GM19099 (cell line): Measurements from ENCODE around the gene PPP1R1B.

Experiments
- POLR2A ChIP-seq: IDR thresholded peaks from 3 replicates; pipeline ENCODE4 v1.6.1; 2011; ENCODE audit warnings: low read depth; ENCODE audit not compliant: insufficient read length; ENCODE audit errors: extremely low read depth

The PPP1R1B gene

GRCh38 chr17:39598047-39598481, 28.7 kb upstream of the PPP1R1B start:
- TF ChIP-seq POLR2A, result no peak

DNA sequence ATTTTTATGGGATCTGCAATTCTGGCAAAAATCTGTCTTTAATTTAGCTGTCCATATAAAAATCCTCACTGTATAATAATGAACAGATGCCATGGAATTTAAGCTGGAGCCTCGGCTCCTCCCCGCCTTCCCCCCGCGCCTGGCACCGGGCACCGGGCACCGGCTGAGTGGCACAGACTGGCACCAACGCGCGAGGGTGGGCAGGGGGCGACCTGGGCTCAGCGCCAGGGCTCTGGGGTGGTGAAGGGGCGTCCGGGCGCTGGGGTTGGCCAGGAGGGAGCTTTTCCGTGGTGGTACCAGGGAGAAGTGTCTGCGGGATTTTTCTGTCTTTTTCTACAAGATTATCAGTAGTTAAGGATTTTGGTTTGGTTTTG, 28.1 kb upstream of the PPP1R1B start:
- no peak for TF ChIP-seq POLR2A

GRCh38 chr17:39599004-39599664, 27.6 kb upstream of the PPP1R1B start:
- TF ChIP-seq POLR2A, result no peak

DNA sequence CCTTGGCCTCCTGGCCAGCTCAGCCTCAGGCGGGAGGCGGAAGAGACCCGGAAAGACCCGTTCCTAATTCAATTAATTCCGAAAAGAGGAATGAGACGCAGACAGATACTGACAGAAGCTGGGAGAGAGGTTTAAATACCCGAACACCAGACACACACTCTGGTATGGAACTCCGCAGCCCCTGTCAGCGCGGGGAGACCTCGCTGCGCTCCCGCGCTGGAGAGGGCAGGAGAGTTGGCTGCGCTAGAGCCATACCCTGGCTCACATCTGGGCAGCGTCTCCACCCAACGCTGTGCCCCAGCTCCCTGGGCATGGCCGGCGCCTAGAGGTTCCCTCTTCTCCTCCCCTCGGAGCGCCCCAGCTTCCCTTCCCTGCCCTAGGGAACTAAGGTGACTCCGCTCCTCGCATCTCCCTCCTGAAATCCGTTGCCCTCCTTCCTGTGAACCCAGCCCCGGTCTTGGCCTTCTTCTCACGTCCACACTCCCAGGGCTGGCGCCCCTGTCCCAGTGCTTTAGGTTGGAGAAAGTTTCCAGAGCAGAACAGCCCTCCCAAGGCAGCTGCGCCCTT, 27.0 kb upstream of the PPP1R1B start:
- TF ChIP-seq POLR2A, result no peak

DNA sequence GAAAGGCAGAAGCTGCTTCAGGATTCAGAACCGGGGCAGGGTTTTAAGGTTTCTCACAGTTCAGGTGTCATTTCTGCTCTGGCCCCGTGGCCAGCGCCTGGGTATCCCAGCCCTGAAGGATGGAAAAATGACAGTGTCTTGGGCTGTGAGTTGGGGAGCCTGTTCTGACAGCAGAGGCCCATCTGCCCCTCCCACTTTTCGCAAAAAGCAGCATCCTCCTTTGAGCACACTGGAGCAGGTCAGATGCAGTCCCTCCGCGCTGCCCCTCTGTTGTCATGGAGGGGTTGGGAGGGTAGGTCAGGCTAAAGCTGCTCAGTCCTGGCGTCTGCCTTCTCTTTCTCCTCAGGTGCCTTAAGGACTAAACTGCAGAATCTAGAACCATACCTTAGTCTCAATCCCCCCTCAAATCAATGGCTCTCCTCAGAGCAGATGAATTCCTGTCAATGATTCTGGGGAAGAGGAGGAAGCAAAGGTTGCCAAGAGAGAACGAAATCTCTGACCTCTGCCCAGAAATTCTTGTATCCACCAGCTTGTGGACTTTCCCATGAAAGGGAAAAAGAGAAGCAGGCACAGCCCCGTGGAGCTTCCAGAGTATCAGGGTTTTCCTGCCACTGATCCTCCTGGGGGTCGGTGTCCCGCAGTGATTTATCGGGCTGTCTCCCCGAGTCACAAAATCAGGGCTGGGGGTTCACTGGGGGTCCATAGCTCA, 26.3 kb upstream of the PPP1R1B start:
- TF ChIP-seq POLR2A, result no peak

DNA sequence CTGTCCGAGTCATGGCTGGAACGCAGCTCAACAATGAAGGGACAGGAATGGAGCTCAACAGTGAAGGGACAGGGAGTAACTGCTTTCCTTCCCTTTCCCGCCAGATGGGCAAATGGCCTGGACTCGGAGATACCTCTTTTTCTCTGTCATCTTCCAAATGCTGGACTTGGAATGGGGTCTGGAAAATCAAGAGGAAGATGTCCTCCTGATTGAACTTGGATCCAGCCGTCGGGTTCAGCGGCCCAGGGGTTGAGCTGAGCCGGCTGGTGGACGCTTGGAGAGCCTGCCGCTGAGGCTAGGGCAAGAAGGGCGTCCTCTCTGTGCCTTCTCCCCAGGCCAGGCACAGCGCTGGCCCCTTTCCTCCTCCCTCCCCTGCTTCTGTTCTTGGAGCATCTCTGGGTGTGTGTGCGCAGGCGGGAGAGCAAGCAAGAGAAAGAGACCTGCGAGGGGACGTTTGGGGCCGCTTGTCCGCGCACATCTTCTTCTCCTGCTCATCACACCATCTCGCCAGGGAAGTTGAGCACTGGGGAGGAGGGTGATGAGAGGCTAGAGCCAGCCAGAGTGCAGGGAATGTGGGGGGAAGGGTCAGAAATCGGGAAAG, 25.7 kb upstream of the PPP1R1B start:
- TF ChIP-seq POLR2A, result no peak

DNA sequence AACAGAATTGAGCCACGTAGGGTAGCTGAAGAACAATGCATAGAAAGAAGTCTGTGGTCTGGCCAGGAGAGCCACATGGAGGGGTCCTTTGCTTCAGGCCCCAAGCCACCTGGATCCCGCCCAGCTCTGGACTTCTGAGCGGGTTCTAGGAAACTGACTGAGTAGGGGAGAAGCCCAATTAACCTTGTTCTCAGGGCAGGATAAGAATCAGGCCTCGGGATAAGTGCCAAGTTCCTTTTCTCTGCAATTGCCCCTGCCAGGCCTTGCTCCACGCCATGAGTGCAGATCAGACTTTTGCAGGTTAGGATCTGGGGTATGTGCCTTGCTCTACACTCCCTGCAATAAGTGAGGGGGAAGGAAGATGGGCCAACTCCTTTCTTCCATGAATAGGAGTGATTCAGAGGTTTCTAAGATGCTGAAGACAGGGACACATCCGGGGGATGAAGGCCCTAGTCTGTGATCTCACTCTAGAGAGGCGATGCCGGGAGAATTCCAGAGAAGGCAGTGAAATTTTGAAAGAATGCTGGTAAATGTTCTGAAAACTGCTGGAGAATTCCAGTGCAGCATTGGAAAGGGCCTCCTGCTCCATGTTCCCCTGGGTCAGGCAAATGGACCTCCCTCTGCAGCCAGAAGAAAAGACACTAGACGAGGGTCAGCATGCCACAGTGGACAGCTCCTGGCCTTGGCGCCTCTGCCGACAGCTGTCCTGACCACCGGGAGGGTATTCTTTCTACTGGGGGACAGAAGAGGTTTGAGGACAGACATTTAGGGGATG, 24.8 kb upstream of the PPP1R1B start:
- no peak for TF ChIP-seq POLR2A

DNA sequence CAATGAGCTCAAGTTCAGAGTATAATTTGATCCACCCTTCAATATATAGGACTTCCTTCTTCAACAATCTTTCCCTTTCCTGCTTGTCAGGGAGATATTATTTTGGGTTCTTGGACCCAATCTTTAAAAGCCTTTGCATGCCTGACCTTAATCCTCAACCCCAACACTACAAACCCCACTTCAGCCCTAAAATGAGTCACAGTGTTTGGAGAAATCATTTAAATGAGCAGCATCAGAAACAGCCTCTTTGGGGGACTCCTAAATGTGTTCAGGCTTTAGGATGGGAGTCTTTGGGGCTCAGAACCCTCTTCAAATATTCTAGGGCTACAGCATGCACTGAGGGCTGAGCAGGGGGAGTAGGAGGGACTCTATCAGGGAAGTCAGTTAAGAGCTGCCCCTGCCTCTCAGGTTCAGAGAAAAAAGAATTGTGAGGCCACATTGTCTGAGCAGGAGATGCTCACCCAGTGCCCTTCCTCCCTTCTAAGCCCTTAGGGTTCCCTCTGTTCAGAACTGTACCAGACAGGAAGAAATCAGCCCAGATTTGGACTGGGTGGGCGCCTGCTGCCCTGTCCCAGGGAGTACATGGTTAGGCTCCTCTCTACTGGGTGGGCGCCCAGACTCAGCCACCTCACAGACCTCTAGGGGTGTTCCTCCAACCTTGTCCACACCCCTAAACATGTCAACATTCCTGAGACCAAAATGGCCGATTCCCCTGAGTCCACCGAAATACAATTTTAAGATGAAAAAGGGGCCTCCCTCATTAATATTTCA, 24.0 kb upstream of the PPP1R1B start:
- no peak for TF ChIP-seq POLR2A

DNA sequence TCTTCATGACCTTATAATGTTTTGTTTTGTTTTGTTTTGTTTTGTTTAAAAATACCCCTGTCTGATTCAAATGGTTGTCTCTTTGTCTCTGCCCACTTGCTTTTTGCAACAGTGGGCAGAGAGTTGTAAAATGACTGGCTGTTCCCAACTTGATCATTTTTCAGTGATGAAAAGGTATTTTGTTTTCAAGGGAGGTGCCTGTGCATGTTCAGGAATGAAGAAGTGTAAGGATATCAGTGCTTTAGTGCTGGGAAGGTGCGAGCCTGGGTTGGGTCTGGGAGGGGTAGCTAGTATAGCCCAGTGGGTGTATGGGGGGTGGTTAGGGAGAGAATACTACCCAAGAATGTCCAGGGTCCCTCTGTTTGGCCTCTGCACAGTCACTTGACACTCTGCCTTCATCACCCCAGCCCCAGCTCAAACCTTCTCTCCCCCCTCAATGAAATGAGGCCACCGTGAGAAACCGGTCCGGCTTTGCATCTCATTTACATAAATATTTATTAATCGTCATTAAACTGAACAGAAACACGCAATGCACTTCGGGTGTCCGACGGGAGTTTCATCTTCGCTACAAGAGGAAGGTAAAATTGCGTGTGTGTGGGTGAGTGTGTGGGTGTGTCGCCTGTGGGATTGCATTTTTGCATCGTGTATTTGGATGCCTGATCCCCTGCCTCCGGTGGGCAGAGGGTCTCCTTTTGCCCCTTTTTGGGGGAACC, 23.3 kb upstream of the PPP1R1B start:
- TF ChIP-seq POLR2A, result no peak

- TF ChIP-seq POLR2A, result no peak
Measured at GRCh38 chr17:39604911-39605491, 21.8 kb upstream of the PPP1R1B start.

DNA sequence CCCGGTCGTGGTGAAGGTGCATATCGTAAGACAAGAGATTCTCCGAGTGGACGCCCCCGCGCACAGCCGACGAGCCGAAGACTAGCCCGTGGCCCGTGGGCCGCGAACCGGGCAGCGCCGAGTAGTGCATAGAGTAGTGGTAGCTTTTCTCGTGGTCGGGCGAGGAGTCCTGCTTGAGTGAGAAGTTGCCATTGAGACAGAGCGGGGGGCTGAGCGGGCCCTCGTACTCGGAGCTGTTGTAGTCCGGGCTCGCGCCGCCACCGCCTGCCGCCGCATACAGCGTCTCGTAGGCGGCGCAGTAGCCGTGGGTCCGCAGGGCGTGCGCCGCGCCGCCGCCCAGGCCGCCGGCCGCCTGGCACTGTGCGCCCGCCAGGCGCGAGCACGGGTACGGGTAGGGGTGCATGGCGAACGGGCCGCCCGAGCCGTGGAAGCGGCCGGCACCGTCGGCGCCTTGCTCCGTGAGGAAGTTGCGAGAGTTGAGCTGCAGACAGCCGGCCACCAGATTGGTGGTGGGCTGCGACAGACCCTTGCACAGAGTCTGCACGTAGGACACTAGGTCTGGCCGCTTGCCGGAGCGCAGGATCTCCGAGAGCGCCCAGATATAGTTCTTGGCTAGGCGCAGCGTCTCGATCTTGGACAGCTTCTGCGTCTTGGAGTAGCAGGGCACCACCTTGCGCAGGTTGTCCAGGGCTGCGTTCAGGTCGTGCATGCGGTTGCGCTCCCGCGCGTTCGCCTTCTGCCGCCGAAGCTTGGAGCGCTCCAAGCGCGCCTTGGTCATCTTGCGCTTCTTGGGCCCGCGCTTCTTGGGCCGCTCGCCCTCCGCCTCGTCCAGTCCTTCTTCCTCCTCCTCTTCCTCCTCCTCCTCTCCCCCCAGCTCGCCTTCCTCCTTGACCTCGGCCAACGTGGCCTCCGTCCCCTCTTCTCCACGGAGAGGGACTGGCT, 21.0 kb upstream of the PPP1R1B start:
- TF ChIP-seq POLR2A, result no peak

GRCh38 chr17:39606434-39607056, 20.2 kb upstream of the PPP1R1B start:
- TF ChIP-seq POLR2A, result no peak
